Uterus (tissue), 4 donors: Measurements from ENCODE around the gene RNASE2. TPM values are rescaled to one million over a fixed set of nuclear protein-coding genes. Genes with fewer than 3 reads are reported as not detected.

Experiments used
- DNase-seq, 2 donors: peaks; one replicate each; pipeline ENCODE4 v3.0.0-alpha.2; 2019 to 2020
- H3K27ac ChIP-seq, 2 donors: fragments of 200-600 bp; sonication (generic); 1 replicate in 1 of 2; 2 replicates in 1 of 2; pipeline ENCODE4 v1.5.1; 2016 to 2018
- H3K27me3 ChIP-seq, 2 donors: fragments of 200-600 bp; sonication (generic); one replicate each; pipeline ENCODE4 v1.5.1; 2018 to 2019; ENCODE audit warnings: control low read depth in 1 of 2
- H3K36me3 ChIP-seq, 2 donors: fragments of 200-600 bp; sonication (generic); one replicate each; pipeline ENCODE4 v1.5.1; 2019; ENCODE audit warnings: control low read depth in 1 of 2
- H3K4me1 ChIP-seq, 2 donors: fragments of 200-600 bp; sonication (generic); one replicate each; pipeline ENCODE4 v1.5.1; 2018 to 2019; ENCODE audit warnings: control low read depth in 1 of 2
- H3K4me3 ChIP-seq, 2 donors: fragments of 200-600 bp; sonication (generic); 1 replicate in 1 of 2; 2 replicates in 1 of 2; pipeline ENCODE4 v1.5.1; 2018 to 2019; ENCODE audit warnings: mild to moderate bottlenecking in 1 of 2
- H3K9me3 ChIP-seq, 2 donors: fragments of 200-600 bp; sonication (generic); one replicate each; pipeline ENCODE4 v1.5.1; 2019; ENCODE audit warnings: control low read depth in 1 of 2
- CTCF ChIP-seq, 4 experiments: fragments of 200-600 bp in 2 of 4; fragments of 450-650 bp in 2 of 4; sonication (generic) in 2 of 4; IDR thresholded peaks; one replicate each; pipeline ENCODE4 v1.5.1; 2016 to 2019; ENCODE audit warnings: antibody characterized with exemption in 4 of 4, mild to moderate bottlenecking in 2 of 4, moderate library complexity in 1 of 4
- POLR2A ChIP-seq, 2 donors: fragments of 450-650 bp; IDR thresholded peaks; one replicate each; pipeline ENCODE4 v1.6.1; 2016; ENCODE audit warnings: antibody characterized with exemption in 2 of 2, mild to moderate bottlenecking in 1 of 2, moderate library complexity in 1 of 2
- intact Hi-C: fragments of 100-400 bp; cut with DNase I; formaldehyde crosslinking; loops from one replicate; pipeline ENCODE4 v1.15.1; 2023; ENCODE audit warnings: low total_unique reads
- total RNA-seq, 4 donors: library from RNA; depleted of rRNA in 3 of 4; stranded (reverse); fragments of >200 nt in 3 of 4; gene quantifications; one replicate each; pipeline versions ENCODE4 v1.1.0 to v1.2.4, GENCODE V29; 2014 to 2023
- donor health status: DM: yes; HTN: yes; CAD: no.

RNASE2 gene
- total RNA-seq, 4 donors from 2014 or later: 0.51 to 1.8 (median 1.0) TPM; not detected in 1

- intact Hi-C loops: no loop called here
- TF ChIP-seq POLR2A (IDR thresholded peaks at IDR 0.05) (no peak), CTCF (IDR thresholded peaks at IDR 0.05) (no peak)
- Histone ChIP-seq H3K9me3 (no peaks in the 10 kb centered on the region), H3K4me3 (peak overlapping the region; percentile 52), H3K27ac (peak overlapping the region; percentile 85 to 92), H3K4me1 (no peaks in the 10 kb centered on the region), H3K36me3 (no peaks in the 10 kb centered on the region), H3K27me3 (no peaks in the 10 kb centered on the region)
- no peak for DNase-seq
Observed at GRCh38 chr14:20970647-20970982, 15.3 kb downstream of the RNASE2 start.

GRCh38 chr14:20970983-20971704 is 15.9 kb downstream of the RNASE2 start:
- H3K36me3 ChIP-seq: no peaks in the 10 kb centered on the region
- DNase-seq: peak; percentile 82 to 87
- TF ChIP-seq POLR2A (IDR thresholded peaks at IDR 0.05): peak; percentile 5 to 21
- TF ChIP-seq CTCF (IDR thresholded peaks at IDR 0.05): peak; percentile 68 to 97 (median 92)
- peak overlapping the region; percentile 52 for H3K4me3 ChIP-seq
- intact Hi-C loops: no loop called here
- H3K27me3 ChIP-seq: no peaks in the 10 kb centered on the region
- H3K9me3 ChIP-seq: no peaks in the 10 kb centered on the region
- no peaks in the 10 kb centered on the region for H3K4me1 ChIP-seq
- H3K27ac ChIP-seq: peak overlapping the region; percentile 85 to 92

GRCh38 chr14:20971705-20972021 is 16.4 kb downstream of the RNASE2 start:
- no peak for DNase-seq
- H3K27me3 ChIP-seq: no peaks in the 10 kb centered on the region
- no peaks in the 10 kb centered on the region for H3K9me3 ChIP-seq
- H3K27ac ChIP-seq: peak overlapping the region; percentile 85 to 92
- H3K36me3 ChIP-seq: no peaks in the 10 kb centered on the region
- H3K4me3 ChIP-seq: peak overlapping the region in 1 of 2 donors; percentile 52
- TF ChIP-seq CTCF (IDR thresholded peaks at IDR 0.05) (no peak), POLR2A (IDR thresholded peaks at IDR 0.05) (peak in 1 of 2 donors; percentile 6)
- H3K4me1 ChIP-seq: no peaks in the 10 kb centered on the region
- intact Hi-C loops: no loop called here

GRCh38 chr14:20973501-20973900 is 18.2 kb downstream of the RNASE2 start:
- no peaks in the 10 kb centered on the region for H3K4me1 ChIP-seq
- TF ChIP-seq POLR2A (IDR thresholded peaks at IDR 0.05) (no peak), CTCF (IDR thresholded peaks at IDR 0.05) (no peak)
- no peaks in the 10 kb centered on the region for H3K27me3 ChIP-seq
- no peak overlapping the region for H3K27ac ChIP-seq
- DNase-seq: no peak
- intact Hi-C loops: no loop called here
- H3K9me3 ChIP-seq: no peaks in the 10 kb centered on the region
- no peaks in the 10 kb centered on the region for H3K36me3 ChIP-seq
- no peak overlapping the region for H3K4me3 ChIP-seq

GRCh38 chr14:20976291-20976690 is 21.0 kb downstream of the RNASE2 start:
- H3K27ac ChIP-seq: no peak overlapping the region
- intact Hi-C loops: no loop called here

More at GRCh38 chr14:20976291-20976690, 21.0 kb downstream of the RNASE2 start:
- H3K9me3 ChIP-seq: no peaks in the 10 kb centered on the region
- TF ChIP-seq CTCF (IDR thresholded peaks at IDR 0.05): no peak
- TF ChIP-seq POLR2A (IDR thresholded peaks at IDR 0.05): no peak
- DNase-seq: no peak
- no peaks in the 10 kb centered on the region for H3K27me3 ChIP-seq
- no peaks in the 10 kb centered on the region for H3K4me1 ChIP-seq
- no peaks in the 10 kb centered on the region for H3K36me3 ChIP-seq
- H3K4me3 ChIP-seq: no peak overlapping the region
